D721Med (cell line): ENCODE results near the gene PRPSAP1.

Experiments used
- DNase-seq: peaks from one replicate; pipeline ENCODE4 v3.0.0; 2011; ENCODE audit warnings: low spot score; ENCODE audit not compliant: insufficient read length
- FAIRE-seq: peaks from 2 replicates; lab custom pipeline; 2011; peaks lifted over from hg19 to GRCh38; lab: Jason Lieb, UNC
- TF ChIP-seq, protein P1 (sequence below): IDR thresholded peaks from 2 replicates; pipeline ENCODE4 v1.5.1; 2012; ENCODE audit warnings: mild to moderate bottlenecking, control low read depth; ENCODE audit not compliant: insufficient read depth; ENCODE audit errors: missing control alignments

Gene PRPSAP1

DNA sequence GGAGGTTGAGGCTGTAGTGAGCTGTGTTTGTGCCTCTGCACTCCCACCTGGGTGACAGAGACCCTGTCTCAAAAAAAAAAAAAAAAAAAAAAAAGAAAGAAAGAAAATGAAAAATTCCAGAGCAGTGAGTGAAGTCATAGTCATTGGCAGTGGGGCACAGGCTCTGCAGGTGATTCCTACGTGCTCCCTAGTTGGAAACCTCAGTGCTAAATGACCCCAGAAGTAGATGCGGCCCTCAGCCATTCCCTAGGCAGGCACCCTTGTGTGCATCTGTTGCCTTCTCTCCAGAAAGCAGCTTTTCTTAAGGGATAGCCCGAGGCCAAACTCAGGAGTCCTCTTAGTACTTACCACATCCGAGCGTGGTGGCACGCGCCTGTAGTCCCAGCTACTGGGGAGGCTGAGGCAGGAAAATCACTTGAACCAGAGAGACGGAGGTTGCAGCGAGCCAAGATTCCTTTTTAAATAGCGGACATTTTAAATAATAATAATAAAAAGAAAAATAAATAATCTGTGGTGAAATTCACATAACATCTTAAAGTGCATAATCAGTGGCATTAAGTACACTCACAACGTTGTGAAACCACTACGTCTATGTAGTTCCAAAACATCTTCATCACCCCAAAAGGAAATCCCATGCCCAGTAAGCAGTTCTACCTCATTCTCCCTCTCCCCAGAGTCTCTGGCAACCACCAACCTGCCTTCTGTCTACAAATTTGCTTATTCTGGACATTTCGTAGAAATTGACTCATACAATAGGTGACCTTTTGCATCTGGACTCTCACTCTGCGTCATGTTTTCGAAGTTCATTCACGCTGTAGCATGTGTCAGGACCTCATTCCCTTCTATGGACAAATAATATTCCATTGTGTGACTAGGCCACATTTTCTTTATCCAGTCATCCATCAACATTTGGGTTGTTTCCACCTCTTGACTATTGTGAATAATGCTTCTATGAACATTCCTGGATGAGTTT, 18.2 kb upstream of the PRPSAP1 start:
- FAIRE-seq (no peak), DNase-seq (no peak)
- TF ChIP-seq, protein P1, sequence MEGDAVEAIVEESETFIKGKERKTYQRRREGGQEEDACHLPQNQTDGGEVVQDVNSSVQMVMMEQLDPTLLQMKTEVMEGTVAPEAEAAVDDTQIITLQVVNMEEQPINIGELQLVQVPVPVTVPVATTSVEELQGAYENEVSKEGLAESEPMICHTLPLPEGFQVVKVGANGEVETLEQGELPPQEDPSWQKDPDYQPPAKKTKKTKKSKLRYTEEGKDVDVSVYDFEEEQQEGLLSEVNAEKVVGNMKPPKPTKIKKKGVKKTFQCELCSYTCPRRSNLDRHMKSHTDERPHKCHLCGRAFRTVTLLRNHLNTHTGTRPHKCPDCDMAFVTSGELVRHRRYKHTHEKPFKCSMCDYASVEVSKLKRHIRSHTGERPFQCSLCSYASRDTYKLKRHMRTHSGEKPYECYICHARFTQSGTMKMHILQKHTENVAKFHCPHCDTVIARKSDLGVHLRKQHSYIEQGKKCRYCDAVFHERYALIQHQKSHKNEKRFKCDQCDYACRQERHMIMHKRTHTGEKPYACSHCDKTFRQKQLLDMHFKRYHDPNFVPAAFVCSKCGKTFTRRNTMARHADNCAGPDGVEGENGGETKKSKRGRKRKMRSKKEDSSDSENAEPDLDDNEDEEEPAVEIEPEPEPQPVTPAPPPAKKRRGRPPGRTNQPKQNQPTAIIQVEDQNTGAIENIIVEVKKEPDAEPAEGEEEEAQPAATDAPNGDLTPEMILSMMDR: no peak

DNA sequence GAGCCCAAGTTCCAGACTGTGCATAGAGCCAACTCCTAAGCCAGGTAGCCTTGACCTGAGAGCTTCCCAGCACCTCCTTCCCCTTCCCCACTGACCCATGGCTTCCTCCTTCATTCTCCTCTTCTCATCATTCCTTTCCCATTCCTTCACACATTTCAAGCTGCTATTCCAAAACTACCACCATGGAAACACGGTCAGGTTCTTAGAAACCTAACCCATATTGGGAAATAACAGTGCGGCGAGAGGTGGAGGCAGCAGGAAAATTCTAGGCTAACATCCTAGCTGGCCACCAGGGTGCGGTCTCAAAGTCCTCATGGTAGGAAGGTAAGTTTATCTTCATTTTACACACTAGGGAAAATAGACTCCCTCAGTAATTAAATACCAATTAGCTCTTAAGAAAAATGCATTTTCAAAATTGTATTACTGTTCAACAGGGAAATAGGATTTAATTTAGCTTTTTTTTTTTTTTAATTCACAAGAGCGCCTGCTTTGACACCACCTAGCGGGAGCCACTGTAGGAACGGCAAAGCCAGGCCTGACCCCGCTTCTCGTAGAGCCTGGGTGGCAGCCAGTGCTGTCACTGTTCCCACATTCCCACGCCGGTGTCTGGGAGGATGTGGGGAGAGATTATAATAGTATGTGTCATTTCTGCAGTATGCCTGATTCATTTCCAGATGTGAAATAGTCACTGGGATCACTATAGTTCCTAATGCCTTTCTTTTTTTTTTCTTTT, 16.7 kb upstream of the PRPSAP1 start:
- FAIRE-seq (no peak), DNase-seq (no peak)
- TF ChIP-seq, protein P1: no peak

DNA sequence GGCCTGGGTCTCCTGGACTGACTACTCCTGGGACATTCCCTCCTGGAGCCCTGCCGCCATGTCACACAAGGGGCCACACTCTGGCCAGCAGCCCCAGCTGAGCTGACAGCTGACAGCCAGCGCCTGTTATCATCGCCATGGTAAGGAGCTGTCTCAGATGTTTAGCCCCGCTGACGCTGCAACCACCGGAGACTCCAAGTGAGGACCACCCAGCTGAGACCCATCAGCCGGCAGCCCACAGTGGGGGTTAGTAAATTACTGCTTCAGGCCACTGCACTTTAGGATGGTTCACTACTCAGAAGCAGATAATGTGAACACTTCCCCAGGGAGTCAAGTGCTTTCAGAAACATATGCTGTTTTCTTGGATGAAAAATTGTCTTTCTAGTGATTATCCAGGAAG, 16.1 kb upstream of the PRPSAP1 start:
- DNase-seq: no peak
- no peak for FAIRE-seq
- TF ChIP-seq, protein P1: no peak

DNA sequence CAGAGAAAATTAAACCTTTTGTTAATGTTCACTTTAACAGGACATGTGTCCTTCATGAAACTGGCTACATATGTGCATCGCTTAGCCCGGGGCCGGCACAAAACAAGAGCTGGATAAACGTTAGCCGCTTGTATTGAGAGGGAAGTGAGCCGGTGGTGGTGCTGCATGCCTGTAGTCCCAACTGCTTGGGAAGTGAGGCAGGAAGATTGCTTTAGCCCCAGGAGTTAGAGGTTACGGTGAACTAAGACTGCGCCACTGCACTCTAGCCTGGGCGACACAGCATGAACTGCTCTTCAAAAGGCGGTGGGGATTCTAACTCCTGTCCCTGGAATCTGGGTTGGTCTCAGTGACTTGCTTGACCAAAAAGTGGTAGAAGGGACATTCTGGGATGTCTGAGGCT, 15.7 kb upstream of the PRPSAP1 start:
- TF ChIP-seq, protein P1: no peak
- DNase-seq (no peak), FAIRE-seq (no peak)

DNA sequence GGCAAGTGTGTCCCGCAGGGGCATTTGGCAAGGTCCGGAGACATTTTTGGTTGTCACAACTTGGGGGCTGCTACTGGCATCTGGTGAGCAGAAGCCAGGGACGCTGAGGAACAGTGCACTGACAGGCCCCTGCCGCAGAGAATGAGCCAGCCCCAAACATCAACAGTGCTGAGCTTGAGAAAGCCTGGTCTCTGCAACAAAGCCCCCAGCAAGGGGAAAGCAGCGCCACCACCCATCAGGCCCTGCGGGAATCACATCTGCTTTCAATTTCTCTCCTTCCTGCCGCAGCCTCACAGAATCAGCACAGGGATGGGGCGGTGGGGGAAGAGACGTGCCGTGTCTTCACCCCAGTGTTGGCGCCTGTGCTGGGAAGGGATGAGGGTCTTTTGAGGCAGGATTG, 14.8 kb upstream of the PRPSAP1 start:
- FAIRE-seq: no peak
- TF ChIP-seq, protein P1: no peak
- no peak for DNase-seq

DNA sequence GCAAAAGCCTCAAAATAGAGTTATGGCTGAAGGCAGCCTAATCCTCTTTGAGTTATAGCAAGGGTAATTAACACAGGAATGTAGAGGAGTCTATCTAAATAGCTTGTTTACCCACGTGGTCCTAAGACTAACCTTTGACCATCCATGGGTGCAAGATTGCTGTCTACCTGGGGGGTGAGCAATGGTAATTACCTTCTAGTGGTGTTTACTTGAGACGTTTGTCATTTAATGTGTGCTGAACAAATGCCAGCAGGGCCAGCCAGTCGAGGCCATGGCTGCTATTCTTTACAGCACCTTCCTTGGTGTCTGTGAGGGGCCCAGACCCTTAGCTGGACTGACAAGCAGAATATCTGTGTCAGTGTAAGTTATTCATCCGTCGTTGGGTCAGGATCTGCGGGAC, 13.9 kb upstream of the PRPSAP1 start:
- TF ChIP-seq, protein P1: no peak
- no peak for FAIRE-seq
- no peak for DNase-seq
